Neural cell (in vitro differentiated cells): ENCODE results near the gene MC5R.

Experiments
- POLR2AphosphoS5 ChIP-seq: IDR thresholded peaks from 2 replicates; pipeline ENCODE4 v1.6.1; 2012
- TF ChIP-seq, protein P1 (sequence below): fragments of 450-650 bp; IDR thresholded peaks from 2 replicates; pipeline ENCODE4 v1.5.1; 2014; ENCODE audit warnings: antibody characterized with exemption, mild to moderate bottlenecking, moderate library complexity; ENCODE audit not compliant: poor library complexity, severe bottlenecking

DNA sequence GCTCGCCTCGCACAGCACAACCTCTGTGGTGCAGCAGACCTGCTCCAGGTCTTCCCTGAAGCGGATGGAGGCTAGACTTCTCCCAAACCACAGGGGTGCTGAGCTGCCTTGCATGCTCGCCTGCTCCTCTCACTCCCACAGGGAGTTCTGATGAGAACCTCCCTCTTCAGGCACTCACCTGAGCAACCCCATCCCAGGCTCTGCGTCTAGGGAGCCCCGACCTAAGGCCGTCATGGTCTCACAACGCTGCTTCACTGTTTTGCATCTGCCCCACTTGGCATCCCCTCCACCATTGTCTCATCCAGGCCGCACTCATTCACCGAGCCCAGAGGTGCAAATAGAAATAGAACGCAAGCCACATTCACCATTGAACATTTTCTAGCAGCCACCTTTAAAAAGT lies 24.6 kb upstream of the MC5R start:
- TF ChIP-seq, protein P1, sequence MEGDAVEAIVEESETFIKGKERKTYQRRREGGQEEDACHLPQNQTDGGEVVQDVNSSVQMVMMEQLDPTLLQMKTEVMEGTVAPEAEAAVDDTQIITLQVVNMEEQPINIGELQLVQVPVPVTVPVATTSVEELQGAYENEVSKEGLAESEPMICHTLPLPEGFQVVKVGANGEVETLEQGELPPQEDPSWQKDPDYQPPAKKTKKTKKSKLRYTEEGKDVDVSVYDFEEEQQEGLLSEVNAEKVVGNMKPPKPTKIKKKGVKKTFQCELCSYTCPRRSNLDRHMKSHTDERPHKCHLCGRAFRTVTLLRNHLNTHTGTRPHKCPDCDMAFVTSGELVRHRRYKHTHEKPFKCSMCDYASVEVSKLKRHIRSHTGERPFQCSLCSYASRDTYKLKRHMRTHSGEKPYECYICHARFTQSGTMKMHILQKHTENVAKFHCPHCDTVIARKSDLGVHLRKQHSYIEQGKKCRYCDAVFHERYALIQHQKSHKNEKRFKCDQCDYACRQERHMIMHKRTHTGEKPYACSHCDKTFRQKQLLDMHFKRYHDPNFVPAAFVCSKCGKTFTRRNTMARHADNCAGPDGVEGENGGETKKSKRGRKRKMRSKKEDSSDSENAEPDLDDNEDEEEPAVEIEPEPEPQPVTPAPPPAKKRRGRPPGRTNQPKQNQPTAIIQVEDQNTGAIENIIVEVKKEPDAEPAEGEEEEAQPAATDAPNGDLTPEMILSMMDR = no peak
- TF ChIP-seq POLR2AphosphoS5 = no peak
